IMR-90 (cell line): ENCODE results near the gene ANKRD6. TPM values are rescaled to one million over a fixed set of nuclear protein-coding genes. Genes with fewer than 3 reads are reported as not detected.

Source experiments
- ATAC-seq: fragments of 200-7000 bp; cut with Tn5 transposase; 2 replicates; pipeline ENCODE4 v1.9.1; 2020; ENCODE audit warnings: low read depth, mild to moderate bottlenecking, moderate library complexity
- BruUV-seq: library from RNA; stranded (reverse); fragments of 400-500 nt; replicated peaks from 2 replicates; lab custom pipeline; 2021; lab: Mats Ljungman, UMichigan
- CTCF ChIA-PET: fragments of 300-600 bp; formaldehyde crosslinking; extraction: SDS; loops from one replicate; lab custom pipeline; 2021; ENCODE audit warnings: antibody characterized with exemption; lab: Yijun Ruan, JAX
- POLR2A ChIA-PET: fragments of 300-600 bp; sonication (Branson Sonifier 250); formaldehyde crosslinking; loops from one replicate; lab custom pipeline; 2022; ENCODE audit warnings: antibody characterized with exemption; ENCODE audit not compliant: unreplicated experiment; lab: Charles Lee
- DNase-seq: peaks from one replicate; pipeline ENCODE4 v3.0.0; 2013
- H2AFZ ChIP-seq: replicated peaks from 2 replicates; pipeline ENCODE3; 2013; ENCODE audit warnings: low read length, mild to moderate bottlenecking; ENCODE audit not compliant: poor library complexity
- H2AK5ac ChIP-seq: 2 replicates; pipeline ENCODE4 v1.6.1; 2013; ENCODE audit warnings: low read depth, low read length, inconsistent platforms
- H2AK9ac ChIP-seq: replicated peaks from 2 replicates; pipeline ENCODE3; 2013; ENCODE audit warnings: mild to moderate bottlenecking, low read depth, low read length, moderate library complexity; ENCODE audit not compliant: poor library complexity
- H2BK120ac ChIP-seq: 2 replicates; pipeline ENCODE4 v1.6.1; 2013; ENCODE audit warnings: low read depth, low read length, inconsistent platforms
- H2BK15ac ChIP-seq: 3 replicates; pipeline ENCODE4 v1.6.1; 2013; ENCODE audit warnings: low read depth, low read length, inconsistent platforms
- H2BK20ac ChIP-seq: 2 replicates; pipeline ENCODE4 v1.6.1; 2013; ENCODE audit warnings: low read depth, mild to moderate bottlenecking, inconsistent platforms, low read length, moderate library complexity
- H2BK5ac ChIP-seq: 2 replicates; pipeline ENCODE4 v1.6.1; 2013; ENCODE audit warnings: mild to moderate bottlenecking, low read depth, low read length, inconsistent platforms; ENCODE audit not compliant: poor library complexity, severe bottlenecking
- H3K14ac ChIP-seq: replicated peaks from 2 replicates; pipeline ENCODE4 v1.6.1; 2013; ENCODE audit warnings: low read depth, low read length, inconsistent platforms
- H3K18ac ChIP-seq: 2 replicates; pipeline ENCODE4 v1.6.1; 2013; ENCODE audit warnings: low read depth, low read length, control low read depth
- H3K23ac ChIP-seq: 2 replicates; pipeline ENCODE4 v1.6.1; 2013; ENCODE audit warnings: low read depth, low read length, inconsistent platforms
- H3K27ac ChIP-seq: 2 replicates; pipeline ENCODE4 v1.5.1; 2013; ENCODE audit warnings: mild to moderate bottlenecking, control low read depth, low read length; ENCODE audit not compliant: insufficient read depth
- H3K27me3 ChIP-seq: 2 replicates; pipeline ENCODE4 v1.6.1; 2013; ENCODE audit warnings: low read length; ENCODE audit not compliant: control insufficient read depth, insufficient read depth
- H3K36me3 ChIP-seq: 2 replicates; pipeline ENCODE4 v1.6.1; 2013; ENCODE audit warnings: low read length, mixed read lengths; ENCODE audit not compliant: control insufficient read depth, insufficient read depth
- H3K4ac ChIP-seq: 2 replicates; pipeline ENCODE4 v1.6.1; 2013; ENCODE audit warnings: low read depth, low read length, inconsistent platforms
- H3K4me1 ChIP-seq: 2 replicates; pipeline ENCODE4 v1.6.1; 2013; ENCODE audit warnings: low read length, mixed read lengths; ENCODE audit not compliant: control insufficient read depth, insufficient read depth
- H3K4me2 ChIP-seq: 2 replicates; pipeline ENCODE4 v1.6.1; 2013; ENCODE audit warnings: low read depth, mild to moderate bottlenecking, control low read depth, low read length, moderate library complexity
- H3K4me3 ChIP-seq: 2 replicates; pipeline ENCODE4 v1.5.1; 2013; ENCODE audit warnings: low read depth, mild to moderate bottlenecking, control low read depth, low read length, moderate library complexity; ENCODE audit not compliant: insufficient read depth
- H3K56ac ChIP-seq: 2 replicates; pipeline ENCODE4 v1.6.1; 2013; ENCODE audit warnings: low read length, inconsistent platforms; ENCODE audit not compliant: insufficient read depth; ENCODE audit errors: extremely low read depth
- H3K79me1 ChIP-seq, 2 experiments: 2 replicates each; pipeline ENCODE4 v1.6.1; 2013; ENCODE audit warnings: low read length in 2 of 2, inconsistent platforms in 1 of 2, low read depth in 1 of 2
- H3K9ac ChIP-seq: 2 replicates; pipeline ENCODE4 v1.6.1; 2013; ENCODE audit warnings: low read depth, low read length, control low read depth
- H3K9me1 ChIP-seq: 2 replicates; pipeline ENCODE4 v1.6.1; 2013; ENCODE audit warnings: low read length, inconsistent platforms; ENCODE audit not compliant: insufficient read depth
- H3K9me3 ChIP-seq: 2 replicates; pipeline ENCODE4 v1.6.1; 2013; ENCODE audit warnings: low read length; ENCODE audit not compliant: control insufficient read depth, insufficient read depth
- H4K20me1 ChIP-seq: 2 replicates; pipeline ENCODE4 v1.6.1; 2013; ENCODE audit warnings: low read length, inconsistent platforms; ENCODE audit not compliant: insufficient read depth
- H4K5ac ChIP-seq: 2 replicates; pipeline ENCODE4 v1.6.1; 2013; ENCODE audit warnings: mild to moderate bottlenecking, low read depth, low read length, control low read depth
- H4K8ac ChIP-seq, 2 experiments: 2 replicates each; pipeline ENCODE4 v1.6.1; 2013; ENCODE audit warnings: low read depth in 2 of 2, low read length in 2 of 2, control low read depth in 1 of 2, inconsistent platforms in 1 of 2
- H4K91ac ChIP-seq: 2 replicates; pipeline ENCODE4 v1.6.1; 2013; ENCODE audit warnings: low read depth, low read length, inconsistent platforms; ENCODE audit not compliant: insufficient read depth
- BHLHE40 ChIP-seq: fragments of 150-350 bp; IDR thresholded peaks from 2 replicates; pipeline ENCODE4 v1.6.1; 2016; ENCODE audit warnings: mild to moderate bottlenecking, low read depth, low read length
- CEBPB ChIP-seq: IDR thresholded peaks from 2 replicates; pipeline ENCODE4 v1.6.1; 2012; ENCODE audit warnings: low read depth, low read length, improper control_type of control experiment
- CHD1 ChIP-seq: IDR thresholded peaks from 2 replicates; pipeline ENCODE4 v1.6.1; 2012; ENCODE audit warnings: low read depth, low read length, improper control_type of control experiment
- CTCF ChIP-seq: conservative IDR thresholded peaks from 2 replicates; pipeline ENCODE4 v1.5.1; 2012; ENCODE audit warnings: mild to moderate bottlenecking, low read depth, low read length, improper control_type of control experiment
- ELK1 ChIP-seq: fragments of 150-350 bp; IDR thresholded peaks from 2 replicates; pipeline ENCODE4 v1.6.1; 2016; ENCODE audit warnings: low read depth, mild to moderate bottlenecking, low read length, moderate library complexity, borderline replicate concordance
- FOS ChIP-seq: fragments of 150-350 bp; IDR thresholded peaks from 2 replicates; pipeline ENCODE4 v1.6.1; 2016; ENCODE audit warnings: low read depth, low read length
- MAFK ChIP-seq: IDR thresholded peaks from 2 replicates; pipeline ENCODE4 v1.6.1; 2012; ENCODE audit warnings: low read depth, low read length, improper control_type of control experiment
- MAZ ChIP-seq: IDR thresholded peaks from 2 replicates; pipeline ENCODE4 v1.6.1; 2012; ENCODE audit warnings: low read depth, mild to moderate bottlenecking, low read length, improper control_type of control experiment, moderate library complexity, borderline replicate concordance
- MXI1 ChIP-seq: IDR thresholded peaks from 2 replicates; pipeline ENCODE4 v1.6.1; 2012; ENCODE audit warnings: low read depth, mild to moderate bottlenecking, low read length, moderate library complexity, borderline replicate concordance
- NFE2L2 ChIP-seq: fragments of 150-350 bp; IDR thresholded peaks from 2 replicates; pipeline ENCODE4 v1.6.1; 2016; ENCODE audit warnings: low read depth, mild to moderate bottlenecking, low read length
- POLR2A ChIP-seq: IDR thresholded peaks from 2 replicates; pipeline ENCODE4 v1.6.1; 2012; ENCODE audit warnings: mild to moderate bottlenecking, low read depth, low read length
- RAD21 ChIP-seq: IDR thresholded peaks from 2 replicates; pipeline ENCODE4 v1.6.1; 2012; ENCODE audit warnings: low read length, improper control_type of control experiment
- RCOR1 ChIP-seq: IDR thresholded peaks from 2 replicates; pipeline ENCODE4 v1.6.1; 2012; ENCODE audit warnings: mild to moderate bottlenecking, low read length, improper control_type of control experiment; ENCODE audit not compliant: insufficient replicate concordance
- RFX5 ChIP-seq: IDR thresholded peaks from 2 replicates; pipeline ENCODE4 v1.8.0; 2012; ENCODE audit warnings: low read depth, mild to moderate bottlenecking, low read length, moderate library complexity
- SMC3 ChIP-seq: fragments of 150-350 bp; IDR thresholded peaks from 2 replicates; pipeline ENCODE4 v1.6.1; 2016; ENCODE audit warnings: low read depth, mild to moderate bottlenecking, antibody characterized with exemption, low read length, moderate library complexity
- WGBS, 2 experiments: methylation state at CpG; one replicate each; pipeline versions ENCODE4 v1.1.5 to v1.1.7; 2013; ENCODE audit warnings: missing lambda C conversion rate in 2 of 2; ENCODE audit not compliant: insufficient read length in 1 of 2; ENCODE audit errors: extremely low coverage in 2 of 2; 5-methylcytosine and 5-hydroxymethylcytosine counted together
- dilution Hi-C: fragments of 300-500 bp; cut with HindIII; formaldehyde crosslinking; loops from one replicate; pipeline ENCODE4 v1.14.3; 2018; ENCODE audit warnings: low sequenced_read_pairs; ENCODE audit not compliant: unreplicated experiment
- in situ Hi-C: fragments of 300-500 bp; cut with MboI; formaldehyde crosslinking; loops from 3 replicates; pipeline ENCODE4 v1.14.3; 2019; ENCODE audit warnings: low sequenced_read_pairs, inconsistent platforms, mixed read lengths
- intact Hi-C: fragments of 100-400 bp; cut with micrococcal nuclease; formaldehyde crosslinking; loops from 2 replicates; pipeline ENCODE4 v1.10.0; 2022
- polyA plus RNA-seq, 3 experiments: library from polyadenylated mRNA; depleted of rRNA; stranded (reverse); fragments of >200 nt; gene quantifications; 2 replicates each; pipeline ENCODE4 v1.2.3, GENCODE V29; 2012; ENCODE audit warnings: low replicate concordance in 1 of 3
- total RNA-seq: library from RNA; depleted of rRNA; stranded (reverse); fragments of >200 nt; gene quantifications from 2 replicates; pipeline ENCODE4 v1.2.3, GENCODE V29; 2012
- TF ChIP-seq, protein P1 (sequence below): fragments of 150-350 bp; IDR thresholded peaks from 2 replicates; pipeline ENCODE4 v1.6.1; 2017; ENCODE audit warnings: mild to moderate bottlenecking, antibody characterized with exemption, low read length, low read depth

The ANKRD6 gene
- total and polyA plus RNA-seq, 2 of the 4 experiments (the other 2 are of a cell fraction) = 0.12 to 0.18 TPM

- TF ChIP-seq, protein P1, sequence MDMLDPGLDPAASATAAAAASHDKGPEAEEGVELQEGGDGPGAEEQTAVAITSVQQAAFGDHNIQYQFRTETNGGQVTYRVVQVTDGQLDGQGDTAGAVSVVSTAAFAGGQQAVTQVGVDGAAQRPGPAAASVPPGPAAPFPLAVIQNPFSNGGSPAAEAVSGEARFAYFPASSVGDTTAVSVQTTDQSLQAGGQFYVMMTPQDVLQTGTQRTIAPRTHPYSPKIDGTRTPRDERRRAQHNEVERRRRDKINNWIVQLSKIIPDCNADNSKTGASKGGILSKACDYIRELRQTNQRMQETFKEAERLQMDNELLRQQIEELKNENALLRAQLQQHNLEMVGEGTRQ = no peak
- TF ChIP-seq NFE2L2 (no peak), MXI1 (no peak), FOS (no peak), ELK1 (no peak), RCOR1 (no peak), SMC3 (no peak), RFX5 (no peak), POLR2A (no peak), CHD1 (no peak), BHLHE40 (no peak), MAZ (no peak), CTCF (no peak), RAD21 (no peak), MAFK (no peak), CEBPB (no peak)
- Histone ChIP-seq H2AK5ac (no peak overlapping the region), H3K27ac (no peak overlapping the region), H4K8ac (no peak overlapping the region), H3K4me3 (no peak overlapping the region), H3K18ac (no peak overlapping the region), H2BK15ac (no peak overlapping the region), H3K9me3 (no peaks in the 10 kb centered on the region), H3K4me1 (no peaks in the 10 kb centered on the region), H3K4ac (no peak overlapping the region), H4K91ac (no peak overlapping the region), H3K56ac (no peak overlapping the region), H2BK20ac (no peak overlapping the region), H3K4me2 (no peak overlapping the region), H3K14ac (no peak overlapping the region), H3K27me3 (no peaks in the 10 kb centered on the region), H4K20me1 (no peaks in the 10 kb centered on the region), H2AFZ (no peak overlapping the region), H3K9me1 (no peaks in the 10 kb centered on the region), H2BK120ac (no peak overlapping the region), H3K36me3 (no peaks in the 10 kb centered on the region), H2AK9ac (no peak overlapping the region), H2BK5ac (no peak overlapping the region), H3K79me1 (no peaks in the 10 kb centered on the region), H4K5ac (no peak overlapping the region), H3K23ac (no peak overlapping the region), H3K9ac (no peak overlapping the region)
- dilution Hi-C loops = no loop called here
- POLR2A ChIA-PET = no interaction called here
- in situ Hi-C loops = no loop called here
- no TSS peak for BruUV-seq
- intact Hi-C loops = no loop called here
- CTCF ChIA-PET = no interaction called here
- DNase-seq (no peak), ATAC-seq (no peak)
- no CpG with 5 or more reads among the region's 1 CpG for WGBS, 2 experiments
These were observed 26.5 kb downstream of the ANKRD6 start for GRCh38 chr6:89459501-89459900.
